SK-N-SH treated with all-trans-retinoic acid at 6 μM for 48 hours (cell line): ENCODE data around the gene PPP1CA.

Experiments
- BACH2 ChIP-seq: fragments of 250-450 bp; sonication (Bioruptor Pico); IDR thresholded peaks from 2 replicates; pipeline ENCODE4 v1.9.0; 2021; ENCODE audit warnings: mild to moderate bottlenecking, borderline replicate concordance
- TSHZ2 ChIP-seq: fragments of 250-450 bp; sonication (Bioruptor Pico); IDR thresholded peaks from 2 replicates; pipeline ENCODE4 v1.5.0; 2020; ENCODE audit warnings: mild to moderate bottlenecking, moderate library complexity
- ZFP30 ChIP-seq: fragments of 450-650 bp; formaldehyde crosslinking; IDR thresholded peaks from 2 replicates; pipeline ENCODE4 v1.5.0; 2022; ENCODE audit warnings: mild to moderate bottlenecking, moderate library complexity

GRCh38 chr11:67439321-67440228 is 37.9 kb upstream of the PPP1CA start:
- no peak for TF ChIP-seq BACH2 (CRISPR knock-in tag)
- no peak for TF ChIP-seq ZFP30
- TF ChIP-seq TSHZ2: no peak
